GM19372 (cell line): ENCODE data around the gene PRSS12.
"Not testable (repeated sequence)": the region's sequence is repeated elsewhere in the genome, so short reads cannot be mapped to it uniquely, and the experiment has no call there.

Experiments used
- ATAC-seq: cut with Tn5 transposase; IDR thresholded peaks from one replicate; pipeline ENCODE4 v1.9.1; 2021; ENCODE audit warnings: mild to moderate bottlenecking, low read depth, moderate library complexity; ENCODE audit not compliant: unreplicated experiment

Gene PRSS12

DNA sequence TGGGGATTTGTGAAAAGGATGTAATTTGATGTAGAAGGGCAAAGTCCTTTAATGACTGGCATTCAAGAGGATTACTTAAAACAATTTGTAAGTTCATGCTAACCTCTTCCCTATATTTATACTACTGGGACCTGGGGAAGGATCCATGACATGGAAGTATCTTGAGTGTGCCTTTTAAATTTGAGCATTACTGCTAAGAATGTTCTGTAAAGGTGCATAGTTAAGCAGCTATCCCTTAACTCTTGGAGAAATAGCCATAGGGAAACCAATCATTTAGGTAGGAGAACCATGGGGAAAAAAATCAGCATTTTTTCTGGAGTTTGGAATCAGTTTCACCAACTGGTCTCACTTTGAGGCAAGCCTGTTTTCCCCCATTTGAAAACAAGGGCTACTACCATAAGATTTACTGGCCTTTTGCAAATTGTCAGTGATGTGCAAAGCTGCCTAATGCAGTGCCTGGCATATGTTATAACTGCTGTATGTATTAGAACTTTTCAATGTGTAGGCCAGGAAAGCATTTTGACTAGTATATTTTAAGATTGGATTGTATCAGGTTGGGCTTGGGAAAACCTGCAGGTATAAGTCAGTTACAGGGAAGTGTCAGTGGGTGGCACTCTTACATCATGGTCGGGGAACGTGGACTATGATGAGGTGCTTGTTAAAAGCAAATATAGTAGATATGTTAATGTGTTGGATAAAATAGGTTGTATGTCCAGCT is 72.1 kb downstream of the PRSS12 start:
- peak; percentile 14 for ATAC-seq

DNA sequence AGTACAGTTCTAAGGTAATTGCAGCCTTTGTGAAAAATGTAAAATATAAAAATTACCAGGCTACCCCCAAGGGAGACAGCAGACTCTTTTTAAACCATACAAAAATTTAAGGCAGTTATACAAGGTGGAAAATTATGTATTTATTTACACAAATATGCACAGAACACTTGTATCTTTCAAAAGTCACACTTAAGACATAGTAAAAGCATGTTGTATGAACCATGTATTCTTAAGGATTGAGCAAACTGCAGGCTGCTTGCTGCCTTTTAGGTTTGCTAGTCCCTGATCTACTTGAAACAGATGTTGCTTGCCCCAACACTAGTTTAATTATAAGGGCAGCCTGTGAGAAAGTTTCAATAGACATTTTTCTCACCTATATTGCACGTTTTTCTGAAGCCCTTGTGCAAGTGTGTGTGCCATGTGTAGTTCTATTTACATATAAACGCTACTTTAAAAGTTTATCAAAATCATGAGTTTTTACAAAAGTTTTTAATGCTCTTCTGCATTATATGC is 72.8 kb downstream of the PRSS12 start:
- ATAC-seq = no peak

DNA sequence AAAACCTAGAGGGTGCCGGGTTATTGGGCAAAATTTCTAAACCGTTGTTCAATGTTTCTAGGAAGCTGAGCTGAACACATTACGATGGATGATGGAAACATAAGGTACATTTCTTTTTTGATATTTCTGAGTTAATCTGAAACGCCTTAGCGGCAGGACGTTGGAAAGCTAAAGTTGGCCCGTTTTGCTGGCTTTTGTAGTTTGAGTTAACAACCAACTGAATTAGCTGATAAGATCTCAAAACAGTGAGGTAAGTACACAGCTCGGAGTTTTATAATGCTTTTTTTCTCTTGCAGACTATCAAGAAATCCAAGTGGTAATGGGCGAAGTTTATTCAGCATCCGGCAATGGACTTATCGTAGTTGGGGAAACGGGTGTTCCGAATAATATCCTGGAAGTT is 73.5 kb downstream of the PRSS12 start:
- no peak for ATAC-seq

DNA sequence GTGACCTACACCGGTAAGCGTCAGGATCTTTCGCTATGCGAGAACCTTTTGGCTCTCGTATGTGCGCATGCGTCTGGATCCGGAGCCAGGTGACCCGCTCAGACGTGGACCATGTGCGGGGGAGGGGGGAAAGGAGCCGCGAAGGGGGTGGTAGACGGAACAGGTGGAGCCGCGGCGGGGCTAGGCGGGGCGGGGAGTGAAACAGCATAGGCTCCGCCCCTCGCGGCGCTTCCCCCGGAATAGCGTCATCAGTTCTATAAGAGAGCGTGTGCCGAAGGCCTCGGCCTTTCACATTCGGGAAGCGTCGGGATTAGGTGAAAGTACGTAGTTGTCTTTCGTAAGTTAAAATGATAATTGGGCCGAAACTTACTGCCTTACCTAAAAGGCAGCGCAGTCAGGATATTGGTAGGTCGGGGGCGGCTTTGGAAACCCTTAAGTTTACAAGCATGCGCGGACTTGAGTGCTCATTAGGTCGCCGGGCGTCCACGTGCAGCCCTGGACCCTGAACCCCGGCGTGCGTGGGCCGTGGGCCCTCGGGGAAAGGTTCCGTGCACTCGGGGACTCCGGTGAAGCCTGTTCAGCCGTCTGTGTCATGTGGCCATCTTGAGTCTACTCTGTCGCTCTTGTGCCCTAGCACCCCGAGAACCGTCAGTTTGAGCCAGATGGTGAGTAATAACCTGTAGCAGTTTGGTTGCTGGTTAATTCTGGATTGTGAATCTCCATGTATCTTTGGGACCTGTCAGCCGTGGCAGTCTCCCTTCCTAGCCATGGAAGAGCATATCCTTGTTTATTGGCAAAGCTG is 74.1 kb downstream of the PRSS12 start:
- ATAC-seq = peak; percentile 78

DNA sequence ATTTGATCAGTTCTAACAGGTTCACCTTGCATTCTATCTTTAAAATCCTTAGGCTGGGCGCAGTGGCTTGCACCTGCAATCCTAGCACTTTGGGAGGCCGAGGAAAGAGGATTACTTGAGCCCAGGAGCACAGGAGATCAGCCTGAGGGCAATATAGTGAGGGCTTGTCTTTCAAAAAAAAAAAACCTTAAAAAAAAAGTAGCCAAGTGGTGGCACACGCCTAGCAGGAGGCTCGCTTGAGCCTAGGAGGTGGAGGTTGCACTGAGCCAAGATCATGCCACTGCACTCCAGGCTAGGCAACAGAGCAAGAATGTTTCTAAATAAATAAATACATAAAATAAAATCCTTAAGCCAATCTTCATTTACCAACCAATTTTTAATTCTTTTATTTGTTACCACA is 75.6 kb downstream of the PRSS12 start:
- no peak for ATAC-seq

DNA sequence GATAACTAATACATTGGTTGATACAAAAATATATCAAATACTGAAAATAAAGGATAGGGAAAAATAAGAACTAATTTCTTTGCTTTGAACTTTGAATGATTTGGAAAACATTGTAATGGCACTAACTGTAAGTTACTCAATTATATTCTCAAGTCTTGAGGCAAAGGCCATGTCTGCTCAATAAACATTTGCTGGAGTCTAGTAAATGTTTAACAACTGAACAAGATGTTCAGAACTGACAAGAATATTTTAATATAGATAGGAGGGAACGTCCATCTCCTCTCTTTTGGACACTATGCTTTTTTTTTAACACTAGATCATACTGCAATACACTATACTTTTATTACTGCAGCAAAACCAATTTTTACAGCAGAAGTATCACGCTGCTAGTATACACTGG is 76.2 kb downstream of the PRSS12 start:
- no peak for ATAC-seq

DNA sequence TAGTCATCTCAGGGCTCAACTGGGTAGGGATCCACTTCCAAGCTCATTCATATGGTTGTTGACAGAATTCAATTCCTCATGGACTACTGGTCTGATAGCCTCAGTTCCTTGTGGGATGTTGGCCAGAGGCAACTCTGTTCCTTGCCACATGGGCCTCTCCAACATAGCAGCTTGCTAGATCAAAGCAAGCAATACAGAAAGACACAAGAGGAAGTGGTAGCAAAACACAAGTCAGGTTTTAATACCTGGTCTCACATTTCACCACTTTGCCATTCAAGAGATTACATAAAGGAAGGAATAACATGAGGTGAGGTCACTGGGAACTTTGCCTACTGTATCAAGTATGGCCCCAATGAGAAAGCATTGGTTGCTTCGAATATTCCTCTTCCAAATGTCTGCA is 79.2 kb downstream of the PRSS12 start:
- ATAC-seq = no peak

DNA sequence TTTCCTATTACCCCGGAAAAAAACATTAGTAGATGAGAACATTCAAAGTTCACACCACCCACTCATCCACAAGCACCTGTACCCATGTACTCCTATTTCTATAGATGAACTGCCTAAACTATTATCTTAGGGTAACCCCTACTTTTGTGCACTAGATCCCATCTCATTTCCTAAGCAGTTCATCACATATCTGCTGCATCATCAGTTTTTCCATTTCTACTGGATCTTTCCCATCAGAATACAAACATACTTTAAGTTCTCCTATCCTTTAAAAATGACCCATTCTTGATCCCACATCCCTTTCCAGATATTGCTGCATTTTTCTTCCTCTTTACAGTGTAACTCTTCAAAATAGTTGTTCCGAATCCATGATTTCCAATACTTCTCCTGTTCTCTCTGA is 81.0 kb downstream of the PRSS12 start:
- no peak for ATAC-seq

DNA sequence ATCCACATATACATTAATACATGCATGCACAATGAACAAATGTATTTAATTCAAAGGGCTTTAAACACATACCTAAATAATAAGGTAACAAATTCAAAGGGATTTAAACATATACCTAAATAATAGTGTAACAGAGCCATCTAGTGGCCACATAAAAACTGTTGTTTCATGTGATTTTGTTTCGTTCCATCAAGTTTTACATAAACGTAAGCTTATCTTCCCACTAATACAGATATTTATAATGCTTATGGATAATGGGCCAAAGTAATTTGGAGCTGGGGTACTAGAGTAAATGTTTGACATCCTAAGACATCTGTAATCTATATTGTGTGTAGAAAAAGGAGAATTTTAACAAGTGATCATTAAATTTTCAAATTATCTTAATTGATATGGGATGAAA is 82.3 kb downstream of the PRSS12 start:
- no peak for ATAC-seq

DNA sequence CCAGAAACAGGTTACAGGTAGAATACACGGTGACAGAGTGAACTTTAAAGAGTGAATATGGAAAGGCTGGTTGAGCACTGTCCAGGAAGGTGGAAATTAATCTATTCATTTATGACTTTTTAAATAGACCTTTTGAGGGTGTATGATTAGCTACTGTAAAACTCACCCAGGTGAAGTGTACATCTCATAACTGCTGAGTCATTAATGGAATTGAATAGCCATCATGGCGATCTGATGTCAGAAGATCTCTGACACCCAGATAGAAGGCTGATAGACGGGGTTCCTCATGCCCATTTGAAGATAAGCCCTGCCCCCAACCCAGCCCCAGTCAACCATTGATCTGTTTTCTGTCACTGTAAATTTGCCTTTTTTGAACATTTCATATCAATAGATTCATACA is 84.0 kb downstream of the PRSS12 start:
- no peak for ATAC-seq

DNA sequence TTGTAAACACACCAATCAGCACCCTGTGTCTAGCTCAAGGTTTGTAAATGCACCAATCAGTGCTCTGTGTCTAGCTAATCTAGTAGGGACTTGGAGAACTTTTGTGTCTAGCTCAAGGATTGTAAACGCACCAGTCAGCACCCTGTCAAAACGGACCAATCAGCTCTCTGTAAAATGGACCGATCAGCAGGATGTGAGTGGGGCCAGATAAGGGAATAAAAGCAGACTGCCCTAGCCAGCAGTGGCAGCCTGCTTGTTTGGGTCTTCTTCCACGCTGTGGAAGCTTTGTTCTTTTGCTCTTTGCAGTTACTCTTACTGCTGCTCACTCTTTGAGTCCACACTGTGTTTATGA is 86.7 kb downstream of the PRSS12 start:
- ATAC-seq = not testable (repeated sequence)

DNA sequence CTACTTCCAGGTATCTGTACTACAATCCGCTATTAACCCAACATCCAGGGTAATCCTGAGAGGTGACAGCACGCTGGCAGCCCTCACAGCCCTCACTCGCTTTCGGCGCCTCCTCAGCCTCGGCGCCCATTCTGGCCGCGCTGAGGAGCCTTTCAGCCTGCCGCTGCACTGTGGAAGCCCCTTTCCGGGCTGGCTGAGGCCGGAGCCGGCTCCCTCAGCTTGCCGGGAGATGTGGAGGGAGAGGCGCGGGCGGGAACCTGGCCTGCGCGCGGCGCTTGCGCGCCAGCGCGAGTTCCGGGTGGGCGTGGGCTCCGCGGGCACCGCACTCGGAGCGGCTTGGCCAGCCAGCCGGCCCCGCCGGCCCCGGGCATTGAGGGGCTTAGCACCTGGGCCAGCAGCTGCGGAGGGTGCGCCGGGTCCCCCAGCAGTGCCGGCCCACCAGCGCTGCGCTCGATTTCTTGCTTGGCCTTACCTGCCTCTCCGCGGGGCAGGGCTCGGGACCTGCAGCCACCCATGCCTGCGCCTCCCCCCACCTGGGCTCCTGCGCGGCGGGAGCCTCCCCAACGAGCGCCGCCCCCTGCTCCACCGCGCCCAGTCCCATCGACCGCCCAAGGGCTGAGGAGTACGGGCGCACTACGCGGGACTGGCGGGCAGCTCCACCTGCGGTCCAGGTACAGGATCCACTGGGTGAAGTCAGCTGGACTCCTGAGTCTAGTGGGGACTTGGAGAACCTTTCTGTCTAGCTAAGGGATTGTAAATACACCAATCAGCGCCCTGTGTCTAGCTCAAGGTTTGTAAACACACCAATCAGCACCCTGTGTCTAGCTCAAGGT is 87.3 kb downstream of the PRSS12 start:
- no peak for ATAC-seq

DNA sequence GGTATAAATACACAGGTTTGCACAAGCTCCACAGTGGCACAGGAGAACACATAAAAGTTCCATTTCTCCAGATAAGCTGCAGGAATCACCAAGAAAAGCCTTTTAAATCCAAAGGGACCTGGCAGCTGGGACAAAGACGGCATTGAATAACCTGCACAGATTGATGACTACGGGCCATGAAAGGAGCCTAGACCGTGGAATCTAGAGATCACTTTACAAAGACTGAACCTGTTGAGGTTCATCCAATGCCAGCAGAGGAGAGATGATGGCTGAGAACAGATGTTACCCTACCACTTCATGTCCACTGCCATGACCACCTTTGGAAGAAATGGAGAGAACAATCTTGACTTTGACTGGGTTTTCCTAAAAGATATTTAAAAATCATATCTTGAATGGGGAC is 88.7 kb downstream of the PRSS12 start:
- ATAC-seq = no peak

DNA sequence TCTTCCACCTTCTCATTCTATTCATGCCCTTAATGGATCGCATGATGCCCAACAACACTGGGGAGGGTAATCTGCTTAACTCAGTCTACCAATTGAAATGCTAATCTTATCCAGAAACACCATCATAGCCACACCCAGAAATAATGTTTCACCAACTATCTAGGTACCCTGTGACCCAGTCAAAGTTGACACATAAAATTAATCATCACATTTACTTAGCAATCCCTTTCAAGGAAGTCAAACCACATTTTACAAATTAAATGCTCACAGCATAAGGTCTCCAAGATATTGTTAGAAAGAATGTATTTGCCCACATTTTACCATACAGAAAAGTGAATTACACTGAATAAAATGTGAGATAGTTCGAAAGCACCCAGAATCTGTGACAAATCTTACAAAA is 92.5 kb downstream of the PRSS12 start:
- ATAC-seq = no peak

DNA sequence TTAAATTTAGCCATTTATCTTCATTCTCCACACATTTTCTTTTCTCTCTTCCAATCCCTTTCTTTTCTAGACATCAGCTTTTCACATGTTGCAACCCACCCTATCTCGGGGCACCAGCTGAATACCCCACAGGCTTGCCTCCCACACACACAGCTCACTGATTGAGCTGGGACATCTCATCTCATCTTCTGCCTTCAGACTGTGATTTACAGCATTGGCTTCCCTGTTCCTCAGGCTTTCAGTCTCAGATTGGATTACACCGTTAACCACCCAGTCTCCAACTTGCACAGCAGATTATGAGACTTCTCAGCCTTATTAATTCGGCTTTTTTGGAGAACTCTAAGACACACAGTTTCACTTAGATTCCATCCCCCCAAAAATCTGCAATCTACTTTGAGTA is 93.7 kb downstream of the PRSS12 start:
- ATAC-seq = no peak

DNA sequence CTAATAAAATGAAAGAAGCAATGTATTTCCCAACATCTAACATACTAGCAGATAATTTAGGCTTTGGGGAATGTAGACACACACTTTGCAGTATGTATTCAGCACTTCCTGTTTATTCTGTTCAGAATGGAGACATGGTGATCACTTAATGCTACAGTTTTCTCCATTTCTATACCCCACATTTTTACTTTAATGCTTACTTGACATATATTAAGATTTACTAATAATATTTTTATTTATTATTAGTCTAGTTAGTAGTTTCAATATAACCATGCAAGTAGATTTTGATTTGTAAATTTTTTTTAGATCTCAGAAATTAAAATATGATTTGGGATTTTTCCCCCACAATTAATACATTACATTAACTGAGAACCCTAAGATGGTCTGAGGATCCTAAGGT is 98.4 kb downstream of the PRSS12 start:
- no peak for ATAC-seq

DNA sequence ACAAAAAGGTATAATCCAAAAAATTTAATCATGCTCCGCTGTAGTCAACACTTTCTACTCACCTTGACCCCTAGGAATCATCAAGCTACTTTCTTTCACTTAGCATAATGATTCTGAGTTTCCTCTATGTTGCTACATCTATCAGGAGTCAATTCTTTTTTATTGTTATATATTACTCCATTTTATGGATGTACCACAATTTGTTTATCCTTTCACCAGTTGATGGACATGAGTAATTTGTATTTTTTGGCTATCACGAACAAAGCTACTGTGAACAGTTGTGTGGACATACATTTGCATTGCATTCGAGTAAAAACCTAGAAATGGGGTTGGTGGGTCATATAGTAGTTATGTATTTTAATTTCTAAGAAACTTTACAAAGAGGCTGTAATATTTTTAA is 102.9 kb downstream of the PRSS12 start:
- ATAC-seq = no peak

DNA sequence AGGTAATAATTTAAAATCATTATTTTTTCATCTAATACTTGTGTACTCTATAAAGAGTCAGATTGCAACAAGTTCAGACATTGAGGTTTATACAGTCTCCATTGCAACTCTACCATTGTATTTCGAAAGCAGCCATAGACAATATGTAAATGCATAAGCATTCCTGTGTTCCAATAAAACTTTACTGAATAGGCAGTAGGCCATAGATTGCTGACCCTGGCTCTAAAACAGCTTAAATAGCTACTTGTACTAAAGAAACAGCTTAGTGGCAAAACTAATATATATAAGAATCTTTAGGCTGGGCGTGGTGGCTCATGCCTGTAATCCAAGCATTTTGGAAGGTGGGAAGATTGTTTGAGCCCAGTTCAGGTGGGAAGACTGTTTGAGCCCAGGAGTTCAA is 115.3 kb downstream of the PRSS12 start:
- ATAC-seq = no peak

DNA sequence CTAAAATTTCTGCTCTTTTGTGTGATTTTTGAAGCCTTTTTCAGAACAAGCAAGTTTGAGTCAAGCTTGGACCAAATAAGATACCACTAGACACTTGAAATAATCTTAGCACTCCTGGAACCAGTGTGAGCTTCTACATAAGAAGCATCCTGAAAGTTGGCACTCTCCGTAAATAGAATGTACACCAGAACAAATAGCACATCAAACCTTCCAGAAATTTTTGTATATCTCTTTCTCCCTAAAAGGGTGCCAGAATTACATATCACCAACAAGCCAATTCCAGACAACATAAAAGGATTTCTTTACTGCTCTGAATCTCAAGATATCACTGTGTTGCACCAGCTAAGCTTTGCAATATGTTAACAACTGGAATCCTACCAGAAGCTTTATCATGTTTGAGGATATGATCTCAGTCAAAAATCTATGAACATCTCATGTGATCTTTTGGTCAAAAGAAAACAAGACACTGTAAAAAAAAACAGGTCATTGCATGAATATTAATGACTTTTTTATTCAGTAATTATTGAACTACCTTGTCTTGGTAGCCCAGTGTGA is 117.2 kb downstream of the PRSS12 start:
- no peak for ATAC-seq
